A549 (cell line): ENCODE data around the gene SOX13.

Experiments used
- HOXA7 ChIP-seq: fragments of 250-450 bp; sonication (Bioruptor Pico); IDR thresholded peaks from 2 replicates; pipeline ENCODE4 v1.5.0; 2020; ENCODE audit warnings: mild to moderate bottlenecking, moderate library complexity
- POLR2A ChIP-seq: IDR thresholded peaks from 2 replicates; pipeline ENCODE4 v1.6.1; 2012; ENCODE audit warnings: mild to moderate bottlenecking, low read length
- TF ChIP-seq, protein P1 (sequence below): fragments of 200-600 bp; sonication (generic); IDR thresholded peaks from 2 replicates; pipeline ENCODE4 v1.6.1; 2016; ENCODE audit warnings: antibody characterized with exemption, mild to moderate bottlenecking, moderate library complexity

GRCh38 chr1:204143276-204144041 is 70.5 kb downstream of the SOX13 start:
- TF ChIP-seq POLR2A (no peak), HOXA7 (CRISPR knock-in tag) (no peak)
- TF ChIP-seq, protein P1, sequence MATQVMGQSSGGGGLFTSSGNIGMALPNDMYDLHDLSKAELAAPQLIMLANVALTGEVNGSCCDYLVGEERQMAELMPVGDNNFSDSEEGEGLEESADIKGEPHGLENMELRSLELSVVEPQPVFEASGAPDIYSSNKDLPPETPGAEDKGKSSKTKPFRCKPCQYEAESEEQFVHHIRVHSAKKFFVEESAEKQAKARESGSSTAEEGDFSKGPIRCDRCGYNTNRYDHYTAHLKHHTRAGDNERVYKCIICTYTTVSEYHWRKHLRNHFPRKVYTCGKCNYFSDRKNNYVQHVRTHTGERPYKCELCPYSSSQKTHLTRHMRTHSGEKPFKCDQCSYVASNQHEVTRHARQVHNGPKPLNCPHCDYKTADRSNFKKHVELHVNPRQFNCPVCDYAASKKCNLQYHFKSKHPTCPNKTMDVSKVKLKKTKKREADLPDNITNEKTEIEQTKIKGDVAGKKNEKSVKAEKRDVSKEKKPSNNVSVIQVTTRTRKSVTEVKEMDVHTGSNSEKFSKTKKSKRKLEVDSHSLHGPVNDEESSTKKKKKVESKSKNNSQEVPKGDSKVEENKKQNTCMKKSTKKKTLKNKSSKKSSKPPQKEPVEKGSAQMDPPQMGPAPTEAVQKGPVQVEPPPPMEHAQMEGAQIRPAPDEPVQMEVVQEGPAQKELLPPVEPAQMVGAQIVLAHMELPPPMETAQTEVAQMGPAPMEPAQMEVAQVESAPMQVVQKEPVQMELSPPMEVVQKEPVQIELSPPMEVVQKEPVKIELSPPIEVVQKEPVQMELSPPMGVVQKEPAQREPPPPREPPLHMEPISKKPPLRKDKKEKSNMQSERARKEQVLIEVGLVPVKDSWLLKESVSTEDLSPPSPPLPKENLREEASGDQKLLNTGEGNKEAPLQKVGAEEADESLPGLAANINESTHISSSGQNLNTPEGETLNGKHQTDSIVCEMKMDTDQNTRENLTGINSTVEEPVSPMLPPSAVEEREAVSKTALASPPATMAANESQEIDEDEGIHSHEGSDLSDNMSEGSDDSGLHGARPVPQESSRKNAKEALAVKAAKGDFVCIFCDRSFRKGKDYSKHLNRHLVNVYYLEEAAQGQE = no peak
